GM06990 (cell line): Measurements from ENCODE around the gene PIP4P1.

Source experiments
- DNase-seq: peaks from one replicate; pipeline ENCODE4 v3.0.0-alpha.2; 2011; ENCODE audit not compliant: insufficient read length; ENCODE audit errors: extremely low read depth
- H3K27me3 ChIP-seq: replicated peaks from 2 replicates; pipeline ENCODE4 v1.6.0; 2011; ENCODE audit warnings: low read length; ENCODE audit not compliant: control insufficient read depth, insufficient read depth
- H3K36me3 ChIP-seq: 2 replicates; pipeline ENCODE4 v1.5.1; 2011; ENCODE audit warnings: low read length; ENCODE audit not compliant: control insufficient read depth, insufficient read depth
- H3K4me3 ChIP-seq: replicated peaks from 2 replicates; pipeline ENCODE4 v1.5.1; 2011; ENCODE audit warnings: low read depth, mild to moderate bottlenecking, control low read depth, low read length
- CTCF ChIP-seq: IDR thresholded peaks from 2 replicates; pipeline ENCODE4 v1.5.1; 2011; ENCODE audit warnings: low read length, control low read depth, mild to moderate bottlenecking, inconsistent platforms; ENCODE audit not compliant: insufficient read depth, poor library complexity, severe bottlenecking

Gene PIP4P1

GRCh38 chr14:20436363-20436755 lies 24.9 kb downstream of the PIP4P1 start:
- Histone ChIP-seq H3K27me3 (no peaks in the 10 kb centered on the region), H3K36me3 (no peaks in the 10 kb centered on the region), H3K4me3 (no peak overlapping the region)
- DNase-seq: no peak
- TF ChIP-seq CTCF: no peak

GRCh38 chr14:20435582-20436362 lies 25.5 kb downstream of the PIP4P1 start, which contains the start of gene KLHL33:
Gene KLHL33, minus strand, starts transcription at chr14:20436166. Its CDS starts 355 bp downstream, at chr14:20435811.
- no peak for DNase-seq
- no peak within 1 kb of the TSS for H3K4me3 ChIP-seq

GRCh38 chr14:20434701-20435581 lies 26.3 kb downstream of the PIP4P1 start:
- Histone ChIP-seq H3K27me3 (no peaks in the 10 kb centered on the region), H3K4me3 (no peak overlapping the region)
- no peak for TF ChIP-seq CTCF

More at GRCh38 chr14:20435582-20436362, 25.5 kb downstream of the PIP4P1 start, which contains the start of gene KLHL33:
- H3K36me3 ChIP-seq: no peaks in the 10 kb centered on the region
- TF ChIP-seq CTCF: no peak
- H3K27me3 ChIP-seq: no peaks in the 10 kb centered on the region

GRCh38 chr14:20429801-20430669 lies 31.2 kb downstream of the PIP4P1 start:
- Histone ChIP-seq H3K4me3 (no peak overlapping the region), H3K27me3 (no peaks in the 10 kb centered on the region), H3K36me3 (no peaks in the 10 kb centered on the region)
- no peak for TF ChIP-seq CTCF
- no peak for DNase-seq

More at GRCh38 chr14:20434701-20435581, 26.3 kb downstream of the PIP4P1 start:
- H3K36me3 ChIP-seq: no peaks in the 10 kb centered on the region
- DNase-seq: no peak

- Histone ChIP-seq H3K36me3 (no peaks in the 10 kb centered on the region), H3K4me3 (no peak overlapping the region), H3K27me3 (no peaks in the 10 kb centered on the region)
- DNase-seq: no peak
- no peak for TF ChIP-seq CTCF
Observed at GRCh38 chr14:20428802-20429201, 32.4 kb downstream of the PIP4P1 start.
